ENCODE measurements around the gene RPL29.

DNA sequence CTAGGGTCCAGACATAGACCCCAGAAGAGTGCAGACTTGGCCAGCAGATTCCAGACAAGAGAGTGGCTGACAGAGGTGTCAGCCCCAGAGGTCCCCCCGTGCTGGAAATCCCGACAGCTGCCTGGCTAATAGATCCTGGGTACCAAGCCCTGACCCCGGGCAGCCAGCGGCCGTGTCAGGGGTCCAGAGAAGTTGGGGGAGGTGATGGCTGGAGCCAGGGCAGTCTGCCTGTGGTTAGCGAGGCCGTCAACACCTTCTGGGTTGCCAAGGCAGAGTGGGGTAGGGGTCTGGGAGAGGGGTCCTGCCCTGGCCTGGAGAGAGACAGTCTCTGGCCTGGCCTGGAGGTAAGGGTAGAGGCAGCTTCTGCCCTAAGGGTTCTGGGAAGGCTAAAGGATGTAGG is 25.1 kb upstream of the RPL29 start:
- TF ChIP-seq, protein P1, sequence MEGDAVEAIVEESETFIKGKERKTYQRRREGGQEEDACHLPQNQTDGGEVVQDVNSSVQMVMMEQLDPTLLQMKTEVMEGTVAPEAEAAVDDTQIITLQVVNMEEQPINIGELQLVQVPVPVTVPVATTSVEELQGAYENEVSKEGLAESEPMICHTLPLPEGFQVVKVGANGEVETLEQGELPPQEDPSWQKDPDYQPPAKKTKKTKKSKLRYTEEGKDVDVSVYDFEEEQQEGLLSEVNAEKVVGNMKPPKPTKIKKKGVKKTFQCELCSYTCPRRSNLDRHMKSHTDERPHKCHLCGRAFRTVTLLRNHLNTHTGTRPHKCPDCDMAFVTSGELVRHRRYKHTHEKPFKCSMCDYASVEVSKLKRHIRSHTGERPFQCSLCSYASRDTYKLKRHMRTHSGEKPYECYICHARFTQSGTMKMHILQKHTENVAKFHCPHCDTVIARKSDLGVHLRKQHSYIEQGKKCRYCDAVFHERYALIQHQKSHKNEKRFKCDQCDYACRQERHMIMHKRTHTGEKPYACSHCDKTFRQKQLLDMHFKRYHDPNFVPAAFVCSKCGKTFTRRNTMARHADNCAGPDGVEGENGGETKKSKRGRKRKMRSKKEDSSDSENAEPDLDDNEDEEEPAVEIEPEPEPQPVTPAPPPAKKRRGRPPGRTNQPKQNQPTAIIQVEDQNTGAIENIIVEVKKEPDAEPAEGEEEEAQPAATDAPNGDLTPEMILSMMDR (IDR thresholded peaks at IDR 0.05), result no peak
- no peak for TF ChIP-seq POLR2AphosphoS5 (IDR thresholded peaks at IDR 0.05; ENCODE audit: low read depth, low read length)
- TF ChIP-seq REST (IDR thresholded peaks at IDR 0.05; ENCODE audit: insufficient read depth in 1 of 2, low read depth in 2 of 2, low read length in 1 of 2), result no peak
- TF ChIP-seq TCF7L2 (IDR thresholded peaks at IDR 0.05; ENCODE audit: low read depth, low read length), result no peak

Data from Panc1 (cell line).